Muscle layer of colon (tissue), 2 donors: ENCODE data around the gene MESP2.

ENCODE experiments used
- H3K27ac ChIP-seq: one replicate; pipeline ENCODE4 v1.7.0; 2013; ENCODE audit warnings: low read depth, mild to moderate bottlenecking, low read length, moderate library complexity
- H3K27me3 ChIP-seq, 2 donors: one replicate each; pipeline ENCODE4 v1.7.0; 2013; ENCODE audit warnings: low read length in 2 of 2, mild to moderate bottlenecking in 2 of 2; ENCODE audit not compliant: insufficient read depth in 2 of 2, control insufficient read depth in 1 of 2
- H3K36me3 ChIP-seq: one replicate; pipeline ENCODE4 v1.7.0; 2013; ENCODE audit warnings: mild to moderate bottlenecking, low read length; ENCODE audit not compliant: insufficient read depth
- H3K4me1 ChIP-seq: one replicate; pipeline ENCODE4 v1.7.0; 2013; ENCODE audit warnings: mild to moderate bottlenecking, low read length; ENCODE audit not compliant: insufficient read depth
- H3K4me3 ChIP-seq, 2 donors: one replicate each; pipeline ENCODE4 v1.7.0; 2013; ENCODE audit warnings: low read length in 2 of 2, low read depth in 1 of 2, mild to moderate bottlenecking in 1 of 2, moderate library complexity in 1 of 2
- H3K9ac ChIP-seq: one replicate; pipeline ENCODE4 v1.7.0; 2013; ENCODE audit warnings: low read length
- H3K9me3 ChIP-seq: one replicate; pipeline ENCODE4 v1.7.0; 2013; ENCODE audit warnings: mild to moderate bottlenecking, low read length
- donor health status: abdominal sarcoma.
- donor health status: Adenocarcinoma of cecum.

MESP2 gene

DNA sequence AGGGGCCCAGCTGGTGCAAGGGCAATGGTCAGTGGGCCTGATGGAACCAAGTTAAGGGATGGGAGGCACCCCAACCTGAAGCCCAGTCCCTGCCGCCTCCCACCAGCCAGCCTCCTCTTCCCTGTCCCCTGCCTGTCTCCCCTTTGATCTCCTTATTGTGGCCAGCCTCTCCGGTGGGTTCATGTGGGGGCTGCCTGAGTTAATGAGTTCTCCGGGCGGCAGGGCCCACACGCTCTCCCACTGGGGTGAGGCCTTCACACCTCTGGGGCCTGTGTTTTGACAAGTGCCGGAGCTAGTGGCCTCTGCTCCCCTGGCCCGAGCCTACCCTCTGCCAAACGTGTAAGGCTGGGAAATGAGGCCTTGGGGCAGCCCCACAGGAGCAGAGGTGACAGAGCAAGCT, 17.8 kb upstream of the MESP2 start:
- H3K4me3 ChIP-seq: no peak overlapping the region
- no peaks in the 10 kb centered on the region for H3K9me3 ChIP-seq
- no peaks in the 10 kb centered on the region for H3K36me3 ChIP-seq
- H3K4me1 ChIP-seq: peaks cover 11% of the 10 kb centered on the region
- H3K9ac ChIP-seq: no peak overlapping the region
- H3K27ac ChIP-seq: no peak overlapping the region
- no peaks in the 10 kb centered on the region for H3K27me3 ChIP-seq

- no peak overlapping the region for H3K9ac ChIP-seq
- peaks cover 11% of the 10 kb centered on the region for H3K4me1 ChIP-seq
- H3K9me3 ChIP-seq: no peaks in the 10 kb centered on the region
- H3K36me3 ChIP-seq: no peaks in the 10 kb centered on the region
- H3K27me3 ChIP-seq: no peaks in the 10 kb centered on the region
- no peak overlapping the region for H3K4me3 ChIP-seq
- H3K27ac ChIP-seq: no peak overlapping the region
Observed at GRCh38 chr15:89758981-89759380, 17.2 kb upstream of the MESP2 start.

- H3K27ac ChIP-seq: no peak overlapping the region
- no peak overlapping the region for H3K9ac ChIP-seq
- no peak overlapping the region for H3K4me3 ChIP-seq
- no peaks in the 10 kb centered on the region for H3K36me3 ChIP-seq
- peaks cover 11% of the 10 kb centered on the region for H3K4me1 ChIP-seq
- H3K27me3 ChIP-seq: no peaks in the 10 kb centered on the region
- H3K9me3 ChIP-seq: no peaks in the 10 kb centered on the region
Observed at GRCh38 chr15:89759835-89760234, 16.3 kb upstream of the MESP2 start.

DNA sequence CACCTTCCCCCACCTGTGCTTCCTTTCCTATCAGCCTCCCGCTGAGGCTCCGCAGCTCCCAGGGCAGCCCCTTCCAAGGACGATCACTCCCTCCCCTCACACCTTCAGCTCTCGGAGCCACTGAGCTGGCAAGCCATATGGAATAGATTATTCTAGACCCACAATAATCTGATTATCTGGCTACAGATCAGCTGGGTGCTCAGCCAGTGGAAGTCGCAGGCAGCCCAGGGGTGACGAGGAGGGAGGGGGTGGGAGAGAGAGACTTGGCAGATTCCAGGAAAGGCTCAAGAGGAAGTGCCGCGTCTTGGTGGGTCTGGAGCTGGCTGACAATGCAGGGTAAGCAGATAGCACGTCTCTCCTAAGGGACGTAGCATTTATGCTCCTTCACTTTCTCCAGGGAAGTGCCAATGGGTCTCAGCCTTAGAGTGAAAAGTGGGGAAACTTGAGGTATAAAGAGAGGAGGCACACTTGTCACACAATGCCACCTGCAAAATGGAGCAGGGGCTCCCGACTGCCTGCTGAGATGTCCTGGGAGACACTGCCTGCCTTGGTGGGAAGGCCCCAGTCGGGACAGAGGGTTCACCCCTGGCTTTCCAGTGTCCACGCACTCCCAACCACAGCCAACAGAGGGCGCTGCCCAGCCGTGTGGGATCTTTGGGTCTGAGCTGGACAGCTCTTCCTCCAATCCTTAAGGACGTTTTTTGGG, 15.7 kb upstream of the MESP2 start:
- H3K27me3 ChIP-seq: no peaks in the 10 kb centered on the region
- no peak overlapping the region for H3K27ac ChIP-seq
- H3K4me3 ChIP-seq: no peak overlapping the region
- no peak overlapping the region for H3K9ac ChIP-seq
- H3K4me1 ChIP-seq: peaks cover 11% of the 10 kb centered on the region
- H3K36me3 ChIP-seq: no peaks in the 10 kb centered on the region
- H3K9me3 ChIP-seq: no peaks in the 10 kb centered on the region

GRCh38 chr15:89761009-89761831, 14.9 kb upstream of the MESP2 start:
- Histone ChIP-seq H3K27me3 (no peaks in the 10 kb centered on the region), H3K36me3 (no peaks in the 10 kb centered on the region), H3K4me1 (peaks cover 11% of the 10 kb centered on the region), H3K9me3 (no peaks in the 10 kb centered on the region), H3K9ac (no peak overlapping the region), H3K27ac (no peak overlapping the region), H3K4me3 (no peak overlapping the region)

GRCh38 chr15:89761929-89762328, 14.2 kb upstream of the MESP2 start:
- no peaks in the 10 kb centered on the region for H3K27me3 ChIP-seq
- no peaks in the 10 kb centered on the region for H3K9me3 ChIP-seq
- H3K36me3 ChIP-seq: no peaks in the 10 kb centered on the region
- no peak overlapping the region for H3K27ac ChIP-seq
- H3K4me1 ChIP-seq: peaks cover 11% of the 10 kb centered on the region
- no peak overlapping the region for H3K4me3 ChIP-seq
- H3K9ac ChIP-seq: no peak overlapping the region

GRCh38 chr15:89765694-89766093, 10.4 kb upstream of the MESP2 start:
- H3K36me3 ChIP-seq: no peaks in the 10 kb centered on the region
- no peaks in the 10 kb centered on the region for H3K27me3 ChIP-seq
- H3K4me1 ChIP-seq: peaks cover 16% of the 10 kb centered on the region
- H3K9ac ChIP-seq: no peak overlapping the region
- H3K27ac ChIP-seq: no peak overlapping the region
- no peaks in the 10 kb centered on the region for H3K9me3 ChIP-seq
- H3K4me3 ChIP-seq: no peak overlapping the region

DNA sequence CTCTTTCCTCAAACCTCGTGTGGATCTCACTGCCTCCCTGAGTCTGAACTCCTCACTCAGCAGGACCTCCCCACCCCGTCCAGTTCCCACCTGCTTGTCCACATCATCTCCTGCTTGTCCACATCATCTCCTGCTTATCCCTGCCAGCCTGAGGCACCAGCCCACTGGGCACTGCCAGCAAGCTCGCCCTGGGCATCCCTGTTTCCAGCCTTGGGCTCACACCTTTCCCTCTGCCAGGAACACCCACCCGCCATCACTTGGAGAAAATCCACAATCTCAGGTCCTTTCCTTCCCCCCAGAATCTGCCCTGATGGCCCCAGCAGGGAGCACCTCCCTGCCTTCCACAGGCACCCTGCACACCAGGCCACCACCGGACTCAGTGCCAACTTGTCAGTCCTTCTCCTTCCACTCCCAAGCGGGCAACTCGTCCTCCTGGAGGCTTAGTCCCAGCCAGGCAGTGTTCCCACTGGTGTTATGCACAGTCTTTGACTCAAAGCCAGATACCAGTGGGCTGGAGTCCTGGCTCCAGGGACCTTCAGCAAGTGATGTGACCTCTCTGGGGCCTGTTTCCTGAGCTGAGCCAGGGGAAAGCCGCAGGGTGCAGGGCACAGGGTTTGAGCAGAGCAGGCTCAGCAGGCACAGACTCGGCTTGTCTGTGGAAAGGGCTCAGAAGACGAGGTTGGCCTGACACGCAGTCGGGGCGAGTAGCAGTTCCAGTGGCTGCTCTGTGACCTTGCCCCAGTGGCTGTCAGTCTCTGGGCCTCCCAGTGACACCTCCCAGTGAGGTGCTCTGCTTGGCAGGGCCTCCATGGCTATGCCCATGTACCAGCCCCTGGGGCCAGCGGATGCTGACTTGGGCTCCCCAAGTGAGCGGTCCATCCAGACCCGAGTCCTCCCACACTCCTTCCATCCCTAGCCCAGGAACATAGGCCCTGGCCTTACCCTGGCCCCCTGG, 9.5 kb upstream of the MESP2 start:
- no peak overlapping the region for H3K9ac ChIP-seq
- H3K4me1 ChIP-seq: peaks cover 8% of the 10 kb centered on the region
- H3K27me3 ChIP-seq: no peaks in the 10 kb centered on the region
- no peaks in the 10 kb centered on the region for H3K9me3 ChIP-seq
- no peaks in the 10 kb centered on the region for H3K36me3 ChIP-seq
- no peak overlapping the region for H3K27ac ChIP-seq
- H3K4me3 ChIP-seq: no peak overlapping the region

- peaks cover 8% of the 10 kb centered on the region for H3K4me1 ChIP-seq
- H3K4me3 ChIP-seq: no peak overlapping the region
- no peaks in the 10 kb centered on the region for H3K9me3 ChIP-seq
- no peaks in the 10 kb centered on the region for H3K36me3 ChIP-seq
- H3K27me3 ChIP-seq: no peaks in the 10 kb centered on the region
- H3K27ac ChIP-seq: no peak overlapping the region
- H3K9ac ChIP-seq: no peak overlapping the region
Observed at GRCh38 chr15:89767411-89767915, 8.7 kb upstream of the MESP2 start.

- Histone ChIP-seq H3K9me3 (no peaks in the 10 kb centered on the region), H3K27ac (no peak overlapping the region), H3K36me3 (no peaks in the 10 kb centered on the region), H3K4me3 (no peak overlapping the region), H3K9ac (no peak overlapping the region), H3K27me3 (no peaks in the 10 kb centered on the region), H3K4me1 (peaks cover 8% of the 10 kb centered on the region)
Observed at GRCh38 chr15:89768071-89768500, 8.0 kb upstream of the MESP2 start.

DNA sequence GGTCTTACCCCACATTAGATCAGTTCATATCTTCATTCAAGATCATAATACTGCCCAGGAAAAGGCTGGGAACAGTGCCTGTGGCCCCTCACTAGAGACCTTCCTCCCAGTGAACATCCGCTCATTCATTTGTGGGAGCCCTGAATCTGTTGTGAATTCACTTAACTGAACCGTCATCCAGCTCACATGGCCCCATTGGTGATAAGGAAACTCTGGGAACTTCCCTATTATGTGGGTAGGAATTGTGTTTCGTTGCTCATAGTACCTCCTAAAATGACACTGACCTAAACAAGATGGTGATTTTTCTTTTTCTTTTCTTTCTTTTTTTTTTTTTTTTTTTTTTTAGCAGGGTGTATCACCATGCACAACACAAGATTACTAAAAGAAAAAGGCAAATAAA, 6.8 kb upstream of the MESP2 start:
- no peaks in the 10 kb centered on the region for H3K9me3 ChIP-seq
- peaks cover 8% of the 10 kb centered on the region for H3K4me1 ChIP-seq
- no peaks in the 10 kb centered on the region for H3K36me3 ChIP-seq
- no peaks in the 10 kb centered on the region for H3K27me3 ChIP-seq
- no peak overlapping the region for H3K9ac ChIP-seq
- H3K4me3 ChIP-seq: no peak overlapping the region
- H3K27ac ChIP-seq: no peak overlapping the region
